Endodermal cell (in vitro differentiated cells): Measurements from ENCODE around the gene FASTKD3. TPM values are rescaled to one million over a fixed set of nuclear protein-coding genes. Genes with fewer than 3 reads are reported as not detected.

Source experiments
- DNase-seq: peaks from one replicate; pipeline ENCODE4 v3.0.0-alpha.2; 2017
- H3K27ac ChIP-seq: 2 replicates; pipeline ENCODE4 v1.5.1; 2013; ENCODE audit warnings: mild to moderate bottlenecking, low read depth, low read length, moderate library complexity
- H3K27me3 ChIP-seq: 2 replicates; pipeline ENCODE4 v1.6.1; 2013; ENCODE audit warnings: mild to moderate bottlenecking, low read length, moderate library complexity; ENCODE audit not compliant: insufficient read depth, control insufficient read depth, poor library complexity, severe bottlenecking
- H3K36me3 ChIP-seq: 2 replicates; pipeline ENCODE4 v1.7.0; 2013; ENCODE audit warnings: mild to moderate bottlenecking, low read length, moderate library complexity; ENCODE audit not compliant: control insufficient read depth, insufficient read depth
- H3K4me1 ChIP-seq: one replicate; pipeline ENCODE4 v1.7.0; 2013; ENCODE audit warnings: low read length; ENCODE audit not compliant: control insufficient read depth, insufficient read depth
- H3K4me3 ChIP-seq: 2 replicates; pipeline ENCODE4 v1.5.1; 2013; ENCODE audit warnings: mild to moderate bottlenecking, low read length, moderate library complexity
- H3K9ac ChIP-seq: 2 replicates; pipeline ENCODE4 v1.6.1; 2013; ENCODE audit warnings: mild to moderate bottlenecking, low read length, moderate library complexity; ENCODE audit not compliant: poor library complexity, severe bottlenecking; ENCODE audit errors: extremely low read depth
- H3K9me3 ChIP-seq: 2 replicates; pipeline ENCODE4 v1.6.1; 2013; ENCODE audit warnings: mild to moderate bottlenecking, low read length, moderate library complexity; ENCODE audit not compliant: control insufficient read depth
- H3K27ac Mint-ChIP-seq: 2 replicates; pipeline ENCODE4 v1.8.0; 2020; ENCODE audit warnings: mixed read lengths
- H3K27me3 Mint-ChIP-seq: 2 replicates; pipeline ENCODE4 v1.8.0; 2021; ENCODE audit warnings: mild to moderate bottlenecking, mixed read lengths; ENCODE audit not compliant: insufficient read depth
- H3K36me3 Mint-ChIP-seq: 2 replicates; pipeline ENCODE4 v1.8.0; 2020; ENCODE audit warnings: low read depth, mixed read lengths
- H3K4me1 Mint-ChIP-seq: 2 replicates; pipeline ENCODE4 v1.8.0; 2020; ENCODE audit warnings: mixed read lengths
- H3K4me3 Mint-ChIP-seq: 2 replicates; pipeline ENCODE4 v1.8.0; 2020; ENCODE audit warnings: mild to moderate bottlenecking, moderate library complexity, mixed read lengths
- H3K9me3 Mint-ChIP-seq: 2 replicates; pipeline ENCODE4 v1.8.0; 2020; ENCODE audit warnings: mild to moderate bottlenecking, mixed read lengths
- WGBS, 2 experiments: methylation state at CpG; one replicate each; pipeline versions ENCODE4 v1.1.5 to v1.1.7; 2013; ENCODE audit warnings: missing lambda C conversion rate in 2 of 2, mixed read lengths in 1 of 2; ENCODE audit not compliant: insufficient coverage in 1 of 2, insufficient read length in 1 of 2; 5-methylcytosine and 5-hydroxymethylcytosine counted together
- total RNA-seq, 2 donors: library from RNA; stranded (reverse); fragmentation: NEBNext Ultra II Directional in 1 of 2; extraction: Animal tissue kit (Norgen Biotek cat#: 25700) in 1 of 2; gene quantifications; 2 replicates in 1 of 2; 3 replicates in 1 of 2; pipeline ENCODE4 v1.2.1, GENCODE V29; 2021
- TF ChIP-seq, protein P1 (sequence below): fragments of 200-600 bp; sonication (generic); conservative IDR thresholded peaks from 2 replicates; pipeline ENCODE4 v1.5.0; 2021; ENCODE audit warnings: antibody characterized with exemption, mild to moderate bottlenecking

FASTKD3 gene
- total RNA-seq, 2 donors from 2014 or later = 6.6 to 8.5 TPM

- TF ChIP-seq, protein P1, sequence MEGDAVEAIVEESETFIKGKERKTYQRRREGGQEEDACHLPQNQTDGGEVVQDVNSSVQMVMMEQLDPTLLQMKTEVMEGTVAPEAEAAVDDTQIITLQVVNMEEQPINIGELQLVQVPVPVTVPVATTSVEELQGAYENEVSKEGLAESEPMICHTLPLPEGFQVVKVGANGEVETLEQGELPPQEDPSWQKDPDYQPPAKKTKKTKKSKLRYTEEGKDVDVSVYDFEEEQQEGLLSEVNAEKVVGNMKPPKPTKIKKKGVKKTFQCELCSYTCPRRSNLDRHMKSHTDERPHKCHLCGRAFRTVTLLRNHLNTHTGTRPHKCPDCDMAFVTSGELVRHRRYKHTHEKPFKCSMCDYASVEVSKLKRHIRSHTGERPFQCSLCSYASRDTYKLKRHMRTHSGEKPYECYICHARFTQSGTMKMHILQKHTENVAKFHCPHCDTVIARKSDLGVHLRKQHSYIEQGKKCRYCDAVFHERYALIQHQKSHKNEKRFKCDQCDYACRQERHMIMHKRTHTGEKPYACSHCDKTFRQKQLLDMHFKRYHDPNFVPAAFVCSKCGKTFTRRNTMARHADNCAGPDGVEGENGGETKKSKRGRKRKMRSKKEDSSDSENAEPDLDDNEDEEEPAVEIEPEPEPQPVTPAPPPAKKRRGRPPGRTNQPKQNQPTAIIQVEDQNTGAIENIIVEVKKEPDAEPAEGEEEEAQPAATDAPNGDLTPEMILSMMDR = no peak
- H3K27ac Mint-ChIP-seq = no peak overlapping the region
- WGBS, 2 experiments = 76% methylated on average over 3 of the region's 4 CpGs; no CpG with 5 or more reads in 1 of the 2 experiments
- Histone ChIP-seq H3K27me3 (no peaks in the 10 kb centered on the region), H3K9me3 (no peaks in the 10 kb centered on the region), H3K4me3 (no peak overlapping the region), H3K4me1 (no peaks in the 10 kb centered on the region), H3K36me3 (no peaks in the 10 kb centered on the region), H3K27ac (no peak overlapping the region), H3K9ac (no peak overlapping the region)
- no peak for DNase-seq
- no peaks in the 10 kb centered on the region for H3K36me3 Mint-ChIP-seq
- H3K9me3 Mint-ChIP-seq = no peaks in the 10 kb centered on the region
- no peaks in the 10 kb centered on the region for H3K4me1 Mint-ChIP-seq
- peaks cover 6% of the 10 kb centered on the region for H3K27me3 Mint-ChIP-seq
- no peak overlapping the region for H3K4me3 Mint-ChIP-seq
Observed at GRCh38 chr5:7834982-7835381, 33.8 kb downstream of the FASTKD3 start.

DNA sequence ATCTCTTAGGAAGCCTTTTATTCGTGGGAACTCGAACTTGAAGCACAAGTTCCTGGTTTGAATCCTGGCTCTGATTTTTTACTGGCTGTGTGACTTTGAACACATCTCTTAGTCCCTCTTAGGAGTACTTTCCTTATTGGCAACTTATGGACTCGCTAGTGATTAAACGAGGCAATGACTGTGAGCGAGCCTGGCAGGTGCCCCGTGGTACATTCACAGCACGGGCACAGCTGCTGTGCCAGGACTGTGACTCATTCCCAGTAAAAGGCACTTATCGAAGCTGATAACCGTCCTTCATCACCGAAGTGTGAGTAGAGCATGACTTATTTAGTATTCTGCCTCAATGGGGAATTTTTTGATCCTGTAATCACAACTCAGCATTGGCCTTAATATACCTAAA, 40.6 kb downstream of the FASTKD3 start:
- 89 to 91% methylated on average over 10 of the region's 10 CpGs for WGBS, 2 experiments
- Mint-ChIP-seq H3K36me3 (peaks cover 4% of the 10 kb centered on the region), H3K4me1 (no peaks in the 10 kb centered on the region), H3K9me3 (no peaks in the 10 kb centered on the region), H3K27ac (peak overlapping the region; percentile 61), H3K4me3 (no peak overlapping the region), H3K27me3 (peaks cover 3% of the 10 kb centered on the region)
- Histone ChIP-seq H3K9me3 (no peaks in the 10 kb centered on the region), H3K9ac (no peak overlapping the region), H3K27me3 (no peaks in the 10 kb centered on the region), H3K4me3 (no peak overlapping the region), H3K36me3 (peaks cover 8% of the 10 kb centered on the region), H3K4me1 (no peaks in the 10 kb centered on the region), H3K27ac (no peak overlapping the region)
- DNase-seq = no peak
- TF ChIP-seq, protein P1 = no peak

GRCh38 chr5:7827610-7828009, 41.2 kb downstream of the FASTKD3 start:
- DNase-seq = no peak
- Mint-ChIP-seq H3K4me3 (no peak overlapping the region), H3K9me3 (no peaks in the 10 kb centered on the region), H3K4me1 (no peaks in the 10 kb centered on the region), H3K36me3 (peaks cover 4% of the 10 kb centered on the region), H3K27ac (no peak overlapping the region), H3K27me3 (peaks cover 3% of the 10 kb centered on the region)
- Histone ChIP-seq H3K36me3 (peaks cover 8% of the 10 kb centered on the region), H3K27ac (no peak overlapping the region), H3K27me3 (no peaks in the 10 kb centered on the region), H3K9ac (no peak overlapping the region), H3K4me3 (no peak overlapping the region), H3K9me3 (no peaks in the 10 kb centered on the region), H3K4me1 (no peaks in the 10 kb centered on the region)
- WGBS, 2 experiments = 92 to 99% methylated on average over 5 to 6 of the region's 6 CpGs
- TF ChIP-seq, protein P1 = no peak
